Naive thymus-derived CD4-positive, alpha-beta T cell (primary cell): ENCODE measurements around the gene CCDC33. TPM values are rescaled to one million over a fixed set of nuclear protein-coding genes. Genes with fewer than 3 reads are reported as not detected.

Source experiments
- ATAC-seq: fragments of 150-1000 bp; cut with Tn5 transposase; 2 replicates; pipeline ENCODE4 v1.10.0; 2021; ENCODE audit warnings: mild to moderate bottlenecking, moderate library complexity
- CTCF ChIA-PET: fragments of 350-600 bp; sonication (Branson Sonifier 250); formaldehyde crosslinking; loops from one replicate; lab custom pipeline; 2021; ENCODE audit warnings: antibody characterized with exemption; lab: Charles Lee
- POLR2A ChIA-PET: fragments of 350-600 bp; sonication (Branson Sonifier 250); formaldehyde crosslinking; loops from one replicate; lab custom pipeline; 2021; ENCODE audit warnings: antibody characterized with exemption, inconsistent platforms; lab: Charles Lee
- DNase-seq, 9 donors: peaks; one replicate each; pipeline versions ENCODE4 v3.0.0 to v3.0.0-alpha.2; 2020 to 2022; ENCODE audit warnings: mixed read lengths in 1 of 9
- H3K27ac ChIP-seq: one replicate; pipeline ENCODE4 v1.7.0; 2013; ENCODE audit warnings: mild to moderate bottlenecking, low read depth, low read length, moderate library complexity
- H3K27me3 ChIP-seq, 2 donors: one replicate each; pipeline ENCODE4 v1.7.0; 2013; ENCODE audit warnings: low read length in 2 of 2, mild to moderate bottlenecking in 2 of 2, moderate library complexity in 2 of 2; ENCODE audit not compliant: control insufficient read depth in 2 of 2, insufficient read depth in 2 of 2
- H3K36me3 ChIP-seq, 3 experiments: 1 replicate in 2 of 3; 2 replicates in 1 of 3; pipeline ENCODE4 v1.7.0; 2013; ENCODE audit warnings: low read length in 3 of 3, mild to moderate bottlenecking in 3 of 3, moderate library complexity in 1 of 3; ENCODE audit not compliant: insufficient read depth in 3 of 3, control insufficient read depth in 2 of 3
- H3K4me1 ChIP-seq, 2 donors: one replicate each; pipeline ENCODE4 v1.7.0; 2013; ENCODE audit warnings: low read length in 2 of 2, mild to moderate bottlenecking in 2 of 2, moderate library complexity in 1 of 2; ENCODE audit not compliant: control insufficient read depth in 2 of 2, insufficient read depth in 2 of 2
- H3K4me3 ChIP-seq: 2 replicates; pipeline ENCODE4 v1.7.0; 2013; ENCODE audit warnings: mild to moderate bottlenecking, low read length
- H3K9me3 ChIP-seq, 3 experiments: 1 replicate in 2 of 3; 2 replicates in 1 of 3; pipeline ENCODE4 v1.7.0; 2013; ENCODE audit warnings: low read length in 3 of 3; ENCODE audit not compliant: control insufficient read depth in 2 of 3
- H3K27ac Mint-ChIP-seq, 9 donors: one replicate each; pipeline ENCODE4 v1.8.0; 2020 to 2022; ENCODE audit warnings: mixed read lengths in 9 of 9, mild to moderate bottlenecking in 8 of 9, moderate library complexity in 5 of 9, inconsistent platforms in 2 of 9
- H3K27me3 Mint-ChIP-seq, 5 donors: one replicate each; pipeline ENCODE4 v1.8.0; 2021 to 2022; ENCODE audit warnings: mixed read lengths in 5 of 5, mild to moderate bottlenecking in 1 of 5
- H3K36me3 Mint-ChIP-seq, 5 donors: one replicate each; pipeline ENCODE4 v1.8.0; 2020 to 2022; ENCODE audit warnings: mixed read lengths in 5 of 5, mild to moderate bottlenecking in 3 of 5, inconsistent platforms in 1 of 5
- H3K4me1 Mint-ChIP-seq, 7 donors: one replicate each; pipeline ENCODE4 v1.8.0; 2020 to 2022; ENCODE audit warnings: mixed read lengths in 7 of 7, mild to moderate bottlenecking in 3 of 7, inconsistent platforms in 1 of 7
- H3K4me3 Mint-ChIP-seq, 10 donors: one replicate each; pipeline ENCODE4 v1.8.0; 2020 to 2022; ENCODE audit warnings: mild to moderate bottlenecking in 10 of 10, mixed read lengths in 10 of 10, moderate library complexity in 6 of 10, inconsistent platforms in 2 of 10
- H3K9me3 Mint-ChIP-seq, 11 donors: one replicate each; pipeline ENCODE4 v1.8.0; 2020 to 2022; ENCODE audit warnings: mixed read lengths in 11 of 11, mild to moderate bottlenecking in 4 of 11, inconsistent platforms in 1 of 11, moderate library complexity in 1 of 11
- intact Hi-C, 2 donors: fragments of 100-400 bp; cut with micrococcal nuclease; formaldehyde crosslinking; loops; one replicate each; pipeline ENCODE4 v1.15.1; 2023
- polyA plus RNA-seq, 2 donors: library from polyadenylated mRNA; unstranded; fragments of 300-500 nt; fragmentation: Illumina TruSeq; gene quantifications; one replicate each; pipeline ENCODE4 v1.2.3, GENCODE V29; 2021
- total RNA-seq, 6 experiments: library from RNA in 5 of 6; stranded (reverse) in 5 of 6; gene quantifications; 1 replicate in 5 of 6; 2 replicates in 1 of 6; pipeline ENCODE4 v1.2.3 and lab custom pipeline; 2021 to 2026

The CCDC33 gene
- total and polyA plus RNA-seq, 7 experiments from 2014 or later, result not detected

GRCh38 chr15:74201710-74202420, 34.3 kb upstream of the CCDC33 start:
- Histone ChIP-seq H3K4me3 (no peak overlapping the region), H3K9me3 (no peaks in the 10 kb centered on the region), H3K4me1 (no peaks in the 10 kb centered on the region), H3K27me3 (no peaks in the 10 kb centered on the region), H3K27ac (no peak overlapping the region), H3K36me3 (no peaks in the 10 kb centered on the region)
- Mint-ChIP-seq H3K27me3 (peaks cover 0 to 14% (median 4%) of the 10 kb centered on the region in 5 donors), H3K9me3 (no peaks in the 10 kb centered on the region), H3K36me3 (no peaks in the 10 kb centered on the region), H3K27ac (no peak overlapping the region), H3K4me1 (peaks cover 0 to 4% (median 0%) of the 10 kb centered on the region in 7 donors), H3K4me3 (no peak overlapping the region)
- CTCF ChIA-PET, result no interaction called here
- POLR2A ChIA-PET, result no interaction called here
- ATAC-seq, result no peak
- no peak for DNase-seq
- intact Hi-C loops, result no loop called here

- Mint-ChIP-seq H3K4me1 (peaks cover 0 to 4% (median 0%) of the 10 kb centered on the region in 7 donors), H3K9me3 (peaks cover 0 to 2% (median 0%) of the 10 kb centered on the region in 11 donors), H3K36me3 (no peaks in the 10 kb centered on the region), H3K27me3 (peaks cover 4 to 22% (median 6%) of the 10 kb centered on the region in 5 donors), H3K27ac (no peak within 1 kb of the TSS), H3K4me3 (no peak within 1 kb of the TSS)
- DNase-seq (no peak), ATAC-seq (no peak)
- Histone ChIP-seq H3K4me3 (no peak within 1 kb of the TSS), H3K27ac (no peak within 1 kb of the TSS), H3K4me1 (no peaks in the 10 kb centered on the region), H3K9me3 (no peaks in the 10 kb centered on the region), H3K27me3 (no peaks in the 10 kb centered on the region), H3K36me3 (no peaks in the 10 kb centered on the region)
- ChIA-PET CTCF (no interaction called here), POLR2A (no interaction called here)
- intact Hi-C loops, result no loop called here
Observed at GRCh38 chr15:74202452-74203401, 33.4 kb upstream of the CCDC33 start, which contains the start of gene STRA6. STRA6 (minus strand) TSS chr15:74202787; CDS start chr15:74202267, 520 bp downstream.

DNA sequence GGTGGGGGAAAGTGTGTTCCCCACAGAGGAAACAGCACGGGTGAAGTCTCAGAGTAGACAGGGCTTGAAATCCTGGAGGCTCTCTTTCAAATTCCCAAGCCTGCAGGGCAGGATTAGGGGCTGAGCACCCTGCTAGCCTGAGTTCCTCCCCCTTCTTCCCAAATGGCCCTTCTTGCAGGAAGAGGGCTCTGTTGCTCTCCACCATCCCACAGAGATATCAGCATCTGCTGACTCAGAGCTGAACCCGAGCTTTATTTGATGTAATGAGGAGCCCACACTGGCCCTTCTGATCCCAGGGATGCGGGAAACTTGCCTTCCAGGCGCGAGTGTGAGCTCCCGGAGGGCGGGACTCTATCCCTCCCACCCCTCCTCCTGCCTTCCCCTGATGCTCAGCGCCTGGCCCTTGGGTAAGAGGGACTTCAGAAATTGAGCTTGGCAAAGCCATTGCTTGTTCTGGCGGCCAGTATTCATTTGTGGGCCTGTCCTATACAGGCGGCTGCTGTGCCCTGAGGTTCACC, 32.2 kb upstream of the CCDC33 start:
- CTCF ChIA-PET, result interaction anchor here (0.6 kb wide), 1 partner anchor 234 kb away, joined by 4 read pairs; no protein-coding TSS in a partner anchor
- Mint-ChIP-seq H3K4me1 (peaks cover 0 to 4% (median 0%) of the 10 kb centered on the region in 7 donors), H3K27ac (no peak overlapping the region)

GRCh38 chr15:74205582-74205947, 30.6 kb upstream of the CCDC33 start:
- no peak overlapping the region for H3K4me3 Mint-ChIP-seq
- H3K4me1 Mint-ChIP-seq, result peaks cover 0 to 4% (median 0%) of the 10 kb centered on the region in 7 donors
- H3K27me3 Mint-ChIP-seq, result peaks cover 4 to 32% (median 13%) of the 10 kb centered on the region in 5 donors
- Histone ChIP-seq H3K4me1 (no peaks in the 10 kb centered on the region), H3K27ac (no peak overlapping the region), H3K27me3 (no peaks in the 10 kb centered on the region), H3K9me3 (no peaks in the 10 kb centered on the region), H3K4me3 (no peak overlapping the region), H3K36me3 (no peaks in the 10 kb centered on the region)
- H3K27ac Mint-ChIP-seq, result no peak overlapping the region
- no peak for DNase-seq
- intact Hi-C loops, result no loop called here
- H3K9me3 Mint-ChIP-seq, result peaks cover 0 to 2% (median 0%) of the 10 kb centered on the region in 11 donors
- ATAC-seq, result no peak
- CTCF ChIA-PET, result no interaction called here
- no peaks in the 10 kb centered on the region for H3K36me3 Mint-ChIP-seq
- POLR2A ChIA-PET, result no interaction called here

More for the DNA sequence above, 32.2 kb upstream of the CCDC33 start:
- H3K27ac ChIP-seq, result no peak overlapping the region
- POLR2A ChIA-PET, result no interaction called here
- Mint-ChIP-seq H3K9me3 (peaks cover 0 to 2% (median 0%) of the 10 kb centered on the region in 11 donors), H3K4me3 (no peak overlapping the region), H3K36me3 (no peaks in the 10 kb centered on the region), H3K27me3 (peaks cover 4 to 31% (median 11%) of the 10 kb centered on the region in 5 donors)
- ATAC-seq, result no peak
- H3K9me3 ChIP-seq, result no peaks in the 10 kb centered on the region
- H3K4me1 ChIP-seq, result no peaks in the 10 kb centered on the region
- no peak overlapping the region for H3K4me3 ChIP-seq
- no peaks in the 10 kb centered on the region for H3K27me3 ChIP-seq
- DNase-seq, result no peak
- intact Hi-C loops, result no loop called here
- H3K36me3 ChIP-seq, result no peaks in the 10 kb centered on the region

GRCh38 chr15:74206801-74207281, 29.3 kb upstream of the CCDC33 start:
- no peak overlapping the region for H3K27ac Mint-ChIP-seq
- POLR2A ChIA-PET, result no interaction called here
- peaks cover 4 to 27% (median 13%) of the 10 kb centered on the region in 5 donors for H3K27me3 Mint-ChIP-seq
- H3K27me3 ChIP-seq, result no peaks in the 10 kb centered on the region
- DNase-seq (no peak), ATAC-seq (no peak)
- no peak overlapping the region for H3K27ac ChIP-seq
- intact Hi-C loops, result no loop called here
- peaks cover 0 to 3% (median 0%) of the 10 kb centered on the region in 5 donors for H3K36me3 Mint-ChIP-seq
- H3K36me3 ChIP-seq, result no peaks in the 10 kb centered on the region
- no peak overlapping the region for H3K4me3 ChIP-seq
- no peak overlapping the region for H3K4me3 Mint-ChIP-seq
- CTCF ChIA-PET, result no interaction called here
- H3K9me3 Mint-ChIP-seq, result peaks cover 0 to 3% (median 0%) of the 10 kb centered on the region in 11 donors
- no peaks in the 10 kb centered on the region for H3K4me1 ChIP-seq
- H3K9me3 ChIP-seq, result no peaks in the 10 kb centered on the region
- H3K4me1 Mint-ChIP-seq, result peaks cover 0 to 5% (median 0%) of the 10 kb centered on the region in 7 donors

GRCh38 chr15:74207652-74208440, 28.3 kb upstream of the CCDC33 start:
- no peaks in the 10 kb centered on the region for H3K4me1 ChIP-seq
- intact Hi-C loops, result no loop called here
- ChIA-PET CTCF (no interaction called here), POLR2A (no interaction called here)
- H3K27me3 ChIP-seq, result no peaks in the 10 kb centered on the region
- no peak for DNase-seq
- Mint-ChIP-seq H3K27ac (no peak overlapping the region), H3K27me3 (peaks cover 4 to 27% (median 11%) of the 10 kb centered on the region in 5 donors), H3K9me3 (peaks cover 0 to 4% (median 0%) of the 10 kb centered on the region in 11 donors), H3K4me3 (no peak overlapping the region), H3K36me3 (peaks cover 0 to 3% (median 0%) of the 10 kb centered on the region in 5 donors), H3K4me1 (peaks cover 0 to 5% (median 0%) of the 10 kb centered on the region in 7 donors)
- H3K36me3 ChIP-seq, result no peaks in the 10 kb centered on the region
- H3K27ac ChIP-seq, result no peak overlapping the region
- H3K4me3 ChIP-seq, result no peak overlapping the region
- no peak for ATAC-seq
- no peaks in the 10 kb centered on the region for H3K9me3 ChIP-seq
